Natural killer cell (primary cell): ENCODE measurements around the gene KCNJ2. TPM values are rescaled to one million over a fixed set of nuclear protein-coding genes. Genes with fewer than 3 reads are reported as not detected.

Experiments
- ATAC-seq, 3 donors: fragments of 150-1000 bp in 2 of 3; fragments of 200-7000 bp in 1 of 3; cut with Tn5 transposase; 1 replicate in 1 of 3; 2 replicates in 2 of 3; pipeline ENCODE4 v1.10.0; 2021; ENCODE audit warnings: mild to moderate bottlenecking in 2 of 3, moderate library complexity in 2 of 3
- DNase-seq, 2 donors: peaks; one replicate each; pipeline versions ENCODE4 v3.0.0 to v3.0.0-alpha.2; 2013 to 2021; ENCODE audit warnings: mixed read lengths in 1 of 2
- H3K27ac ChIP-seq: one replicate; pipeline ENCODE4 v1.5.1; 2013; ENCODE audit warnings: mild to moderate bottlenecking, low read length
- H3K27me3 ChIP-seq: one replicate; pipeline ENCODE4 v1.6.1; 2013; ENCODE audit warnings: low read length; ENCODE audit not compliant: control insufficient read depth, insufficient read depth
- H3K36me3 ChIP-seq: one replicate; pipeline ENCODE4 v1.6.1; 2013; ENCODE audit warnings: low read length; ENCODE audit not compliant: control insufficient read depth, insufficient read depth
- H3K4me1 ChIP-seq: one replicate; pipeline ENCODE4 v1.6.1; 2013; ENCODE audit warnings: low read length; ENCODE audit not compliant: control insufficient read depth, insufficient read depth
- H3K4me3 ChIP-seq: one replicate; pipeline ENCODE4 v1.5.1; 2013; ENCODE audit warnings: low read length
- H3K9me3 ChIP-seq: one replicate; pipeline ENCODE4 v1.6.1; 2013; ENCODE audit warnings: low read length; ENCODE audit not compliant: control insufficient read depth, insufficient read depth
- H3K27ac Mint-ChIP-seq, 2 donors: one replicate each; pipeline ENCODE4 v1.8.0; 2022; ENCODE audit warnings: mild to moderate bottlenecking in 2 of 2, mixed read lengths in 2 of 2, moderate library complexity in 1 of 2
- H3K27me3 Mint-ChIP-seq, 2 donors: one replicate each; pipeline ENCODE4 v1.8.0; 2022; ENCODE audit warnings: low read depth in 2 of 2, mixed read lengths in 2 of 2
- H3K36me3 Mint-ChIP-seq: one replicate; pipeline ENCODE4 v1.8.0; 2022; ENCODE audit warnings: mixed read lengths
- H3K4me1 Mint-ChIP-seq, 2 donors: one replicate each; pipeline ENCODE4 v1.8.0; 2022; ENCODE audit warnings: mixed read lengths in 2 of 2
- H3K4me3 Mint-ChIP-seq: one replicate; pipeline ENCODE4 v1.8.0; 2022; ENCODE audit warnings: mild to moderate bottlenecking, moderate library complexity, mixed read lengths
- H3K9me3 Mint-ChIP-seq, 2 donors: one replicate each; pipeline ENCODE4 v1.8.0; 2022; ENCODE audit warnings: mixed read lengths in 2 of 2
- WGBS: methylation state at CpG from one replicate; pipeline ENCODE4 v1.1.7; 2013; ENCODE audit warnings: missing lambda C conversion rate; ENCODE audit not compliant: insufficient coverage; 5-methylcytosine and 5-hydroxymethylcytosine counted together
- intact Hi-C: fragments of 100-400 bp; cut with micrococcal nuclease; formaldehyde crosslinking; loops from one replicate; pipeline ENCODE4 v1.14.2; 2022
- total RNA-seq, 4 donors: library from RNA; stranded (reverse); fragments of 120-200 nt in 1 of 4; gene quantifications; one replicate each; pipeline versions ENCODE4 v1.2.3 to v1.2.4, GENCODE V29; 2013 to 2022
- TF ChIP-seq, protein P1 (sequence below): fragments of 200-600 bp; IDR thresholded peaks from one replicate; pipeline ENCODE4 v1.8.0; 2022; ENCODE audit warnings: antibody characterized with exemption

Gene KCNJ2
- total RNA-seq, 3 donors from 2014 or later (not counting 1 experiment from before 2014, with no cell fraction given), result 0.14 to 2.5 TPM; not detected in 1

DNA sequence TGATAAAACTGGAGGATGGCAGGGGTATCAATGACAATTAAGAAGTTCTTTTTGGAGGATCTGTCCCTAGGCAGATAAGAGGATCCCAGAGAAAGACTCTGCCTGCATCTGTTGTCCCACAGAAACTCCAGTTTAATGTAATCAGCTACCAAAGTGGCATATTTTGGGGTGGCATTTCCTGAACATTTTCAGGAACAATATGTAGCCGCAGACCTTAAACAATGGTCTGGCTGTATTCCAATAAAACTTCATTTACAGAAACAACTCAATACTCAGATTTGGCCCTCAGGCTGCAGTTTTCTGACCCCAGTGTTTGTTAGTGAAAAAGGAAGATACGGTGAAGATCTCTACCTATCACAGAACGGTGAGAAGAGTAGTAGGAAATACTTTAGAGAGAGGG lies 48.2 kb upstream of the KCNJ2 start:
- Histone ChIP-seq H3K27ac (no peak overlapping the region), H3K36me3 (no peaks in the 10 kb centered on the region), H3K4me1 (no peaks in the 10 kb centered on the region), H3K9me3 (no peaks in the 10 kb centered on the region), H3K4me3 (no peak overlapping the region), H3K27me3 (no peaks in the 10 kb centered on the region)
- Mint-ChIP-seq H3K27ac (no peak overlapping the region), H3K4me3 (no peak overlapping the region), H3K27me3 (no peaks in the 10 kb centered on the region), H3K9me3 (peaks cover 4 to 7% of the 10 kb centered on the region in 2 donors), H3K36me3 (no peaks in the 10 kb centered on the region), H3K4me1 (no peaks in the 10 kb centered on the region)
- TF ChIP-seq, protein P1, sequence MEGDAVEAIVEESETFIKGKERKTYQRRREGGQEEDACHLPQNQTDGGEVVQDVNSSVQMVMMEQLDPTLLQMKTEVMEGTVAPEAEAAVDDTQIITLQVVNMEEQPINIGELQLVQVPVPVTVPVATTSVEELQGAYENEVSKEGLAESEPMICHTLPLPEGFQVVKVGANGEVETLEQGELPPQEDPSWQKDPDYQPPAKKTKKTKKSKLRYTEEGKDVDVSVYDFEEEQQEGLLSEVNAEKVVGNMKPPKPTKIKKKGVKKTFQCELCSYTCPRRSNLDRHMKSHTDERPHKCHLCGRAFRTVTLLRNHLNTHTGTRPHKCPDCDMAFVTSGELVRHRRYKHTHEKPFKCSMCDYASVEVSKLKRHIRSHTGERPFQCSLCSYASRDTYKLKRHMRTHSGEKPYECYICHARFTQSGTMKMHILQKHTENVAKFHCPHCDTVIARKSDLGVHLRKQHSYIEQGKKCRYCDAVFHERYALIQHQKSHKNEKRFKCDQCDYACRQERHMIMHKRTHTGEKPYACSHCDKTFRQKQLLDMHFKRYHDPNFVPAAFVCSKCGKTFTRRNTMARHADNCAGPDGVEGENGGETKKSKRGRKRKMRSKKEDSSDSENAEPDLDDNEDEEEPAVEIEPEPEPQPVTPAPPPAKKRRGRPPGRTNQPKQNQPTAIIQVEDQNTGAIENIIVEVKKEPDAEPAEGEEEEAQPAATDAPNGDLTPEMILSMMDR, result no peak
- intact Hi-C loops, result no loop called here
- DNase-seq (no peak), ATAC-seq (no peak)
- 15% methylated on average over 2 of the region's 3 CpGs for WGBS

DNA sequence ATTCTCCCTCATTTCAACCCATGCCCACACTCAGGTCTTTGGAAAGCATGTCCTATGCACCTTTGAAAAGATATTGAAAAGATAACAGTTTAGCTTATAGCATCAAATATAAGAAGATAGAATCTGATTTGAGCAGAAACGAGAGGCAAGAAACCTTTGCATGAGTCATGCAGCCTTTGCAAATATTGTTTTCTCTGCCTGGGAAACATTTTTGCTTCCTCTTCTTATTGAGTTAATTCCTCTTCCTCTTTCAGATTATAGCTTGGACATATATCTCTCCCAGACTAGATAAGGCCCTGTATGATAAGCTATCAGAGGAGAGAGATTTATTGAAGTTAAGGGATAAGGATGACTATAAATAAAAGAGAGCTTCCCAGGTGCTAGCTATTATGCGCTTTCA lies 46.1 kb upstream of the KCNJ2 start:
- Histone ChIP-seq H3K27me3 (no peaks in the 10 kb centered on the region), H3K9me3 (no peaks in the 10 kb centered on the region), H3K4me1 (no peaks in the 10 kb centered on the region), H3K27ac (no peak overlapping the region), H3K36me3 (no peaks in the 10 kb centered on the region), H3K4me3 (no peak overlapping the region)
- no peaks in the 10 kb centered on the region for H3K4me1 Mint-ChIP-seq
- TF ChIP-seq, protein P1, result no peak
- peaks cover 4 to 7% of the 10 kb centered on the region in 2 donors for H3K9me3 Mint-ChIP-seq
- intact Hi-C loops, result no loop called here
- no peak overlapping the region for H3K4me3 Mint-ChIP-seq
- H3K27ac Mint-ChIP-seq, result no peak overlapping the region
- no peaks in the 10 kb centered on the region for H3K27me3 Mint-ChIP-seq
- no peaks in the 10 kb centered on the region for H3K36me3 Mint-ChIP-seq
- DNase-seq, result no peak
- 13% methylated on average over 1 of the region's 2 CpGs for WGBS
- no peak for ATAC-seq

DNA sequence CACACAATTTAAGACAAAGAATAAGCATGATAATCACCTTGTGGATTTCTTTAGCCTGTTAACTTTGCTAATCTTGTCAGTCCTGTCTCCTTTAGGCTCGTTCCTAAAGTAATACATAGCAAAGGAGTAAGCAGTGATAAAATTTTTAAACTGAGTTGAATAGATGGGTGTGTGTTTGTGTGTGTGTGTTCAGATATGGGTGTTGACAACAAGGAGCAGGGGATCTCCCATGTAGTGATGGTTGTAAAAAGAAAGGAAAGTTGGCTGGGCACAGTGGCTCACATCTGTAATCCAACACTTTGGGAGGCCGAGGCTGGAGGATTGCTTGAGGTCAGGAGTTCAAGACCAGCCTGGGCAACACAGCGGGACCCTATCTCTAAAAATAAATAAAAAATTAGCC lies 44.6 kb upstream of the KCNJ2 start:
- H3K9me3 Mint-ChIP-seq, result peaks cover 4 to 7% of the 10 kb centered on the region in 2 donors
- Histone ChIP-seq H3K4me1 (no peaks in the 10 kb centered on the region), H3K27me3 (no peaks in the 10 kb centered on the region), H3K27ac (no peak overlapping the region), H3K36me3 (no peaks in the 10 kb centered on the region), H3K4me3 (no peak overlapping the region), H3K9me3 (no peaks in the 10 kb centered on the region)
- no peaks in the 10 kb centered on the region for H3K36me3 Mint-ChIP-seq
- no peaks in the 10 kb centered on the region for H3K27me3 Mint-ChIP-seq
- H3K4me1 Mint-ChIP-seq, result no peaks in the 10 kb centered on the region
- ATAC-seq, result no peak
- H3K27ac Mint-ChIP-seq, result no peak overlapping the region
- DNase-seq, result no peak
- TF ChIP-seq, protein P1, result no peak
- intact Hi-C loops, result no loop called here
- 57% methylated on average over 2 of the region's 3 CpGs for WGBS
- H3K4me3 Mint-ChIP-seq, result no peak overlapping the region

DNA sequence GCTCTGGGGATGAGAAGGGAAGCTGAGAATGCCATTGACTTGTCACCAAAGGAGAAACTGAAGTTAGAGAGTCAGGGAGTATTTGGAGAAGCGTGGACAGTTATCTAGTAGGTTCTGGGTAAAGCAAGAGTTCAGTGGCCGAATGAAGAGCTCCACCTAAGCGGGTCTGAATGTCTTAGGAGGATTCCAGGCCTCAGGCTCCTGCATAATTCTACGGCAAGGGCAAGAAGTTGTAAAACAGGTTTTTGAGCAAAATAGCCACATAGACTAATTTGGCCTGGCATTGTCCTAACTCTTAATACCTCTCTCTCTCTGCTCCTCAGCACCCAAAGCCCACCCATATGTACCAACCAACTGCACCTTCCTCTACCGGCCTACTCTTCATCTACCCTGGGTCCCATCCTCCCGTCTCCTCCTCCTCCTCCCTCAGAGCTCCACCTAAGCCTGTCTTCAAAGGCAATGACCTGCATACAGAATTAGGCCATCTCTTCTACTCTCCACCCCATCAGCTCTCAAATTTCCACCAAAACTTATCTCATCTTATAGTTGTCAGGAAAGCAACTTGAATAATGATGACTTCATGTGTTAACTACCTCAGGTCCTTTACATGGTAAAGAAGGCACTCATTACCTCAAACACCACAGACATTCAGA lies 42.0 kb upstream of the KCNJ2 start:
- 90% methylated on average over 6 of the region's 6 CpGs for WGBS
- H3K9me3 ChIP-seq, result no peaks in the 10 kb centered on the region
- ATAC-seq (no peak), DNase-seq (no peak)
- H3K27ac Mint-ChIP-seq, result no peak overlapping the region
- H3K36me3 ChIP-seq, result no peaks in the 10 kb centered on the region
- no peaks in the 10 kb centered on the region for H3K27me3 Mint-ChIP-seq
- H3K4me1 ChIP-seq, result no peaks in the 10 kb centered on the region
- H3K27me3 ChIP-seq, result no peaks in the 10 kb centered on the region
- intact Hi-C loops, result no loop called here
- H3K4me1 Mint-ChIP-seq, result no peaks in the 10 kb centered on the region
- H3K36me3 Mint-ChIP-seq, result no peaks in the 10 kb centered on the region
- no peaks in the 10 kb centered on the region for H3K9me3 Mint-ChIP-seq
- no peak overlapping the region for H3K27ac ChIP-seq
- H3K4me3 Mint-ChIP-seq, result no peak overlapping the region
- no peak overlapping the region for H3K4me3 ChIP-seq
- TF ChIP-seq, protein P1, result no peak
